ENCODE data around the gene NDST3. TPM values are rescaled to one million over a fixed set of nuclear protein-coding genes. Genes with fewer than 3 reads are reported as not detected.

NDST3 gene
- total and polyA plus RNA-seq, 5 experiments from 2014 or later: 0.07 TPM; not detected in 4

DNA sequence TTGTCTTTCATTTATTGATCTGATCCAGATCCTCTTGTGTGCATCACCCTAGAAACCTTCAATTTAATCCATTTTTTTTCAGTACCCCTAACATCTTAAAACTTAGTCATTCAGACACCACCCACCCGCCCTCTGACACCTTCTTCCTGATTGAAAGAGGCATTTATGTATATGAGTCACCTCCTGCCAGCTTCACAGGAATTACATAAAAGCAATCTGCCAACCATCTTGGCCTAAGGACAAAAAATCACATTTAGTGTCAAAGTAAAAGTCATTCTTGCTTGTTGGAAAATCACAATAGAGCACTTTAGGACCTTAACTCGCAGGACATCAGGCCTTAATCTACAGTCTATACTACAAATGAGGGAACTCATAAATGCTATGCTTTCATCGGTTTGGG lies 52.1 kb downstream of the NDST3 start:
- H3K27me3 Mint-ChIP-seq: no peaks in the 10 kb centered on the region
- no peaks in the 10 kb centered on the region for H3K36me3 Mint-ChIP-seq

DNA sequence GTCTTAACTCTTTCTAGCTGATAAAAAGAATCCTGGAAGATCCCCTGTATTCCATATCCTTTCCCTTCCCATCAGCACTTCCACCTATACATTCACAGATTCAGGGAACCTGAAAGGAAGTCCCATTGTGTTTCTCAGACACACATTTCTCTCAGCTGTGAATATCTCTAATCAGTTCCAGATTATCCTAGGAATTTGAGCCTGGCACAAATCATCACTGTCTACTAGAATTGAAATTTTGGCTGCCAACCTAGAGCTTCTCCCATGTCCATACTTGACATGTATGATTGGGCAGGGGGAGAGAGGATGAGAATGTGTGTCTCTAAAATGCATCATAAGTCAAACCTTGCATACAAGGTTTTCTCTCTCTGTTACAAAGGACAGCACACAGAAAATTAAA lies 53.1 kb downstream of the NDST3 start:
- Mint-ChIP-seq H3K4me1 (no peaks in the 10 kb centered on the region), H3K4me3 (no peak overlapping the region), H3K9me3 (peaks cover 0 to 3% (median 0%) of the 10 kb centered on the region in 9 donors), H3K36me3 (no peaks in the 10 kb centered on the region), H3K27me3 (no peaks in the 10 kb centered on the region), H3K27ac (no peak overlapping the region)
- ATAC-seq: no peak
- POLR2A ChIA-PET: no interaction called here
- DNase-seq: no peak

More for the DNA sequence above, 52.1 kb downstream of the NDST3 start:
- Mint-ChIP-seq H3K9me3 (peaks cover 0 to 3% (median 0%) of the 10 kb centered on the region in 9 donors), H3K4me3 (no peak overlapping the region), H3K4me1 (no peaks in the 10 kb centered on the region), H3K27ac (no peak overlapping the region)
- POLR2A ChIA-PET: no interaction called here
- DNase-seq (no peak), ATAC-seq (no peak)

DNA sequence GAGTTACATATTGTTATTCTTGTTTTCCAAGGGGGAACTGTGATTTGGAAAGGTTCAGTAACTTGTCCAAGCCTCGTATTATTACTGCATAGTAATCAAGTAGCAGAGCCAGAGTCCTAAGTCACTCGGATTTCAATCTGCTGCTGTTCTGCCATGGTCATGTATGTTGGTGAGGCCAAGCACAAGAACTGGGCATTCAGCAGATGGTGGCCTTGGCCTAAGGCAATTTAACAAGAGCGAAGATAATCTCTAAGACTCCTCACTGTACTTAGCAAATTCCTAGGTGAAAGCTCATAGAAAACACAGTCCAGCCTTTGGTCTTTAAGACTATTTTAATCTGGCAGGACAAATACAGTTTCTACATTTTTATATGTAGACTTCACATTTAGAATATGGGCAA lies 64.8 kb downstream of the NDST3 start:
- no peak for DNase-seq
- H3K9me3 Mint-ChIP-seq: peaks cover 0 to 3% (median 0%) of the 10 kb centered on the region in 9 donors
- no peaks in the 10 kb centered on the region for H3K36me3 Mint-ChIP-seq
- no peaks in the 10 kb centered on the region for H3K4me1 Mint-ChIP-seq
- peaks cover 0 to 5% (median 0%) of the 10 kb centered on the region in 5 donors for H3K27me3 Mint-ChIP-seq
- ATAC-seq: no peak
- H3K27ac Mint-ChIP-seq: no peak overlapping the region
- H3K4me3 Mint-ChIP-seq: no peak overlapping the region
- POLR2A ChIA-PET: no interaction called here

DNA sequence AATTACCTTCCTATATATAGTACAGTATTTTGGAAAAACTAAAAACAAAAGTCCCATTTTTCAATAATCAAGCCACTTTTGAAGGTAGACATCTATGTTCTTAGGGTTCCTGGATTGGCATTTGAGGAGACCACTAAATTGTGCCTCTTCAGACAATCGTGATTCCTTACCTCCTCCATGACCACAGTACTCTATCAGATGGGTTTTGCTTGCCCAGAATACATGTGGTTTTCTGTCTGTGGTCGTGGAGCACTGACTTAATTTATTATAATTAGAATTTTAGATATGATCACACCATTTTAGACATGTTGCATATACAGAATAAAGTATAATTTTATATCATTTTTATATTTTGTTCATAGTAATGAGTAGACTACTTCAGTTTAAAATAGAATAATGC lies 67.9 kb downstream of the NDST3 start:
- no peak overlapping the region for H3K27ac Mint-ChIP-seq
- peaks cover 0 to 1% (median 0%) of the 10 kb centered on the region in 9 donors for H3K9me3 Mint-ChIP-seq
- ATAC-seq: no peak
- no peak overlapping the region for H3K4me3 Mint-ChIP-seq
- peaks cover 0 to 5% (median 0%) of the 10 kb centered on the region in 5 donors for H3K27me3 Mint-ChIP-seq
- no peaks in the 10 kb centered on the region for H3K36me3 Mint-ChIP-seq
- POLR2A ChIA-PET: no interaction called here
- no peaks in the 10 kb centered on the region for H3K4me1 Mint-ChIP-seq
- DNase-seq: no peak

DNA sequence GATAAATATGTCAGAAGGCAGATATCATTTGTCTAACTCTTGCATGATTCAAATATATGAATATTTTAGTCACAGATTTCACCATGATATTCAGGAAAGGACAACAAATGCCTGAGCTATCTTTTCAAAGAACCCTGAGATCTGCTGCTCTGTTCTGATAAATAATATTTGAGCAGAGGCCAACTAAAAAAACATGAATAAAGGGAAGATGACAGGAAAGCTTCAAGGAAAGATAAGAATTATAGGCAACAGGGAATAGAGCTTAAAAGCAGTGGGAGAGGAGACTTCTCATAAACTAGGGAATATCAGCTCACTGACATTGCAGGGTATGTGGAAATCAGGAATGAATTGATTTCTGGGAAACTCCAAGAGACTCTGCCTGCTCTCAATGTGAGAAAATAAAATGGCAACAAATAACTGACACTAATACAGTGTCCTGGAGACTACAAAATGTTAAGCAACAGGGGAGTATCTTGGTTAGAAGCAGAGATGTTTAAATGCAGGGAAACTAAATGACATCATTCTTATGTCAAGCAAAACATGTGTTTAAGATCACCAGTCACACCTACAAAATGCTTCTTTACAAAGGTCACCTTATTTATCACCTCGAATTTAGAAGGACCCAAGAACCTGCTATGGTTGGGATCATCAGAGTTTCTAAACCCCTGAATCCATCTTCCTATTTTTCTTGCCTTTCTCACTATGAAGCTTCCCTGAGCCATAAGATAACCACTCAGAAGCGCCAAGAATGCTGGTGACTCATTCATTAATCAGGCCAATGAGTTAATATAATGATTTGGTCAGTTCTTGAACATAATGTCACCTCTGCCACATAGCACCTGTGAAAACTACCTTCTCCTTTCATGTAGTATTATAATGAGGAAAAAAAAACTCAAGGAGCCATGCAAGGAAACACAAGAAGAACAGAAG lies 78.1 kb downstream of the NDST3 start:
- H3K27ac Mint-ChIP-seq: no peak overlapping the region
- POLR2A ChIA-PET: no interaction called here
- H3K27me3 Mint-ChIP-seq: no peaks in the 10 kb centered on the region
- H3K4me1 Mint-ChIP-seq: peaks cover 0 to 12% (median 3%) of the 10 kb centered on the region in 4 donors
- H3K36me3 Mint-ChIP-seq: no peaks in the 10 kb centered on the region
- DNase-seq (no peak), ATAC-seq (no peak)
- peak overlapping the region in 2 of 10 donors; percentile 3 to 18 for H3K4me3 Mint-ChIP-seq
- peaks cover 0 to 9% (median 2%) of the 10 kb centered on the region in 9 donors for H3K9me3 Mint-ChIP-seq

DNA sequence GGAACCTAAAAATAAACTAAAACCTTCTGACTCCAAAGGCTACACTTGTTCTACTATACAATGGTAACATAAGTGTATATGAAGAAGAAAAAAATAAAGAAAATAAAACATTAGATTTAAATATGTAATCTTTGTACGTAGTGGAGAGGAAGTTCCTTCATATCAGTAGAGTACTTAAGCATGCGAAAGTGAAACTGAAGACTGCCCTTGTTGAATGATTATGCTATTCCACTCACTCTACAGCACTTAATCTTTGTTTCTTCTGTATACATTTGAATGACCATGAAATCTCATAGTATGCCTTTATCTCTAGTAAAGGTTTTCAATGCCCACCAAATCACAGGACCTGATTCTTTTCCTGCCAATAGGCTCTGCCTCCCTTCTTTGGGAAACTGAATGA lies 78.9 kb downstream of the NDST3 start:
- Mint-ChIP-seq H3K27ac (no peak overlapping the region), H3K9me3 (peaks cover 0 to 9% (median 2%) of the 10 kb centered on the region in 9 donors), H3K27me3 (no peaks in the 10 kb centered on the region), H3K4me3 (peak overlapping the region in 5 of 10 donors; percentile 3 to 40 (median 18)), H3K4me1 (peaks cover 0 to 12% (median 3%) of the 10 kb centered on the region in 4 donors), H3K36me3 (no peaks in the 10 kb centered on the region)
- DNase-seq (no peak), ATAC-seq (no peak)
- POLR2A ChIA-PET: no interaction called here

DNA sequence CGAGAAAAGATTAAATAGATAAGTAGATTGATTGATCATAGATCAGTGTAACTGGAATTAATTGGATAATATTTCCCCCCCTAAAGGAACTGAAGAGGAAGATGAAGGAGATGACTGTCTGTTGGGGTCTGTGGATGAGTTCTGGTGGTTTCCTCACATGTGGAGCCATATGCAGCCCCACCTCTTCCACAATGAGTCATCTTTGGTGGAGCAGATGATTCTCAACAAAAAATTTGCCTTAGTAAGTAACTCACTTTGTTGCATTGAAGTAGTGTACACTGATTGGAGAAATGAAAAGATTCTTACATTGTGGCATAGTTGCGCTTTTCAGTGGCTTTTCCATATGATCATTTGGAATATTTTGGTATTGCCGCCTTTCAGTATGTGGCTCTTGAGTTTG lies 80.4 kb downstream of the NDST3 start:
- Mint-ChIP-seq H3K27me3 (no peaks in the 10 kb centered on the region), H3K36me3 (no peaks in the 10 kb centered on the region), H3K27ac (no peak overlapping the region), H3K4me1 (peaks cover 0 to 12% (median 3%) of the 10 kb centered on the region in 4 donors), H3K9me3 (peaks cover 0 to 9% (median 0%) of the 10 kb centered on the region in 9 donors), H3K4me3 (no peak overlapping the region)
- DNase-seq: no peak
- ATAC-seq: no peak
- POLR2A ChIA-PET: no interaction called here

DNA sequence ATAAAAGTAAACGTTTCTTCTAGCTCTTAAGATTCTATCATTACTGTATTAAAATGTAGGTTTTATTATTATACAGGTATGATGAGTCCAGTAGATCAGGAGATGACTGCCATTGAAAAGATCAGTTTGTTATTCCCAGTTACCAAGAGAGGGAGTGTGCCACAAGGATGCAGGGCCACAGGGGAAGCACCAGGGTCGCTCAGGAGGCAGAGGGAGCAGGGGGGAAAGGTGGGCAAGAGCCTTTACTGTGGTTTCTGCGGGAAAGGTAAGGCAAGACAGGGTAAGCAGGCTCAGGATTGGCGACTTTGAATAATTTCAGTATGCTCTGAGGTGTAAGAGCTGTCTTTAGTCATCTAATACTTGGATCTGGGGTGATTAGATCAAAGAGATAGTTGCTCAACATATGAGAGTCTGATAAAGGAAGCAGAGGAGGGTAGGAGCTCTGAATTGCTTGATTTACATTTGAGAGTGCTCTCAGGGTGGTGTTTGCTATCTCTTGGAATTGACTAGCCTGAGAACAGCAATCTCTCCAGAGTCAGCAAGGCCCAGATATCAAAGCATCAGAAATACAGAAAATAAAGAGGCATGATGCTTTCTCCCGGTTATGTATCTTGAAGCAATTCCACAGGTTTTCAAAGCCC lies 86.0 kb downstream of the NDST3 start:
- Mint-ChIP-seq H3K4me1 (no peaks in the 10 kb centered on the region), H3K9me3 (peaks cover 0 to 3% (median 0%) of the 10 kb centered on the region in 9 donors), H3K27ac (no peak overlapping the region), H3K27me3 (peaks cover 0 to 3% (median 0%) of the 10 kb centered on the region in 5 donors), H3K4me3 (no peak overlapping the region), H3K36me3 (no peaks in the 10 kb centered on the region)
- DNase-seq (peak in 1 of 10 donors; percentile 1), ATAC-seq (no peak)
- POLR2A ChIA-PET: no interaction called here

DNA sequence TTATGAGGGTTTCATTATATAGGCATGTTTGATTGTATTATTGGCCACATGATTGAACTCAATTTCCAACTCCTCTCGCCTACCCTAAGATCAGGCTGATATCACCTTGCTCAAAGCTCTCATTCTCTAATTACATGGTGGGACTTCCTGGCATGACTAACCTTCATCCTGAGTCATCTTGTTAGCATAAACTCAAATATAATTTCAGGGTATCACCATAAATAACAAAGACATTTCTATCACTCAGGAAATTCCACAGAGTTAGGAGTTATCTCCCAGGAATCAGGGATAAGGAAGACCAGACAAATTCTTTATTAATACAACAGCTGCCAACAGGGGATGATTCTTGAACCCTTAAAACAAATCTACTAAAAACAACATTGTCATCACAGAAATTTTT lies 90.7 kb downstream of the NDST3 start:
- DNase-seq (no peak), ATAC-seq (no peak)
- Mint-ChIP-seq H3K27me3 (peaks cover 0 to 8% (median 0%) of the 10 kb centered on the region in 5 donors), H3K27ac (no peak overlapping the region), H3K4me1 (no peaks in the 10 kb centered on the region), H3K4me3 (no peak overlapping the region), H3K36me3 (peaks cover 0 to 2% (median 0%) of the 10 kb centered on the region in 3 donors), H3K9me3 (peaks cover 0 to 23% (median 5%) of the 10 kb centered on the region in 9 donors)
- POLR2A ChIA-PET: no interaction called here

DNA sequence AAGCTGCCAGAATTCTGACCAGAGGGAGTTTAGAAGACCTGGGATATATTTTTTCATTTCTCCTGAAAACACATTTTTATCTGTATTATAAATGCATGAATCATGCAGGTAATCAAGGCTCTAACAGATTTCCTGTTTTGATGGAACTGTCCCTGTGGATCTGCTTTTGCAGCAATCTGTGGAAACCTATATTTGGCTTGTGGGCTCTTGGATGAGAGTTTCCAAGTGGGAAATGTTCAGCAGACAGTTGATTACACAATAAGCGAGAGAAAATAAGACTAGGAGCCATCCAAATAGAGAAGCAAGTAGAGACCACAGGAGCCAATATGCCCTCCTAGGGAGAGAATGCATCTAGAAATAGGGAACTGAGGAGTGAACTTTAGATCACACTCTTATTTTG lies 105.0 kb downstream of the NDST3 start:
- ATAC-seq (no peak), DNase-seq (no peak)
- Mint-ChIP-seq H3K36me3 (no peaks in the 10 kb centered on the region), H3K27me3 (peaks cover 0 to 1% (median 0%) of the 10 kb centered on the region in 5 donors), H3K9me3 (peaks cover 0 to 1% (median 0%) of the 10 kb centered on the region in 9 donors), H3K27ac (no peak overlapping the region), H3K4me3 (no peak overlapping the region), H3K4me1 (no peaks in the 10 kb centered on the region)
- POLR2A ChIA-PET: no interaction called here

DNA sequence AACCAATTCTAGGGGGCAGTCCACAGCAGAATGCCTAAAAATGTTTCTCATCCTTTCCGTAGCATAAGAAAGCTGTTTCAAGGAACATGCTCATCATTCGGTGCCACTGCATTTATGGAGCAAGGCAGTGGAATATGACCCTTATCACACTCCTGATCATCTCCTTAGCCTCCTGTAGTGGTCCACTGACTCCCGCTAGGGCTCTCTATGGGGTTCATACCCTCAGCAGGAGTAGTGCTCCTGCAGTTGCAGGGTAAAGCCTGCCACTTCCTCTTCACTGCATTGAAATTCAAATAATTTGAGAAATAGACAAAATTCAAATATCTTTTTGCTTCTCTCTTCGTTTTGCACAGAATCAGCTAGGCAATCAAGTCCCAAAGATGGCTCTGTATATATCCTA lies 107.0 kb downstream of the NDST3 start:
- Mint-ChIP-seq H3K27ac (no peak overlapping the region), H3K27me3 (no peaks in the 10 kb centered on the region), H3K4me3 (no peak overlapping the region), H3K36me3 (no peaks in the 10 kb centered on the region), H3K4me1 (no peaks in the 10 kb centered on the region), H3K9me3 (no peaks in the 10 kb centered on the region)
- POLR2A ChIA-PET: no interaction called here
- DNase-seq (no peak), ATAC-seq (no peak)

DNA sequence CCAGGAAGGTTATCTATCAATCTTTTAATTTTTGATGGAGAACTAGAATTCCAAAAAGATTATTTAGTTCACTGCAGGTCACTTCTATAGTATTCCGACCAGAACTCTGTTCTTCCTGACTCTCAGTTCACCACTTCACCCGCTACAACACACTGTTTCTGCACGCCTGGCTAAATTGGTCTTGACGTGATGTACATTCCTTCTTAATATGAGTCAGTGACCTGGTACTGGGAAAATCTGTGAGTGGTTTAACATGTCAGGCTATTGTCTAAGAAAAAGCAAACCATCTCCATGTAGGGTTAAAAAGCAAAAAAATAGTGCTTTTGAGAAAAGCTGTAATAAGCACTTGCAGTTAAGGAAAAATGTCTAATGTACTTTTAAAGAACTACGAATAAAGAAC lies 120.4 kb downstream of the NDST3 start:
- Mint-ChIP-seq H3K27ac (no peak overlapping the region), H3K36me3 (peaks cover 0 to 7% (median 0%) of the 10 kb centered on the region in 3 donors), H3K9me3 (peaks cover 4 to 18% (median 10%) of the 10 kb centered on the region in 9 donors), H3K27me3 (no peaks in the 10 kb centered on the region), H3K4me3 (no peak overlapping the region), H3K4me1 (no peaks in the 10 kb centered on the region)
- POLR2A ChIA-PET: no interaction called here
- ATAC-seq (no peak), DNase-seq (no peak)

DNA sequence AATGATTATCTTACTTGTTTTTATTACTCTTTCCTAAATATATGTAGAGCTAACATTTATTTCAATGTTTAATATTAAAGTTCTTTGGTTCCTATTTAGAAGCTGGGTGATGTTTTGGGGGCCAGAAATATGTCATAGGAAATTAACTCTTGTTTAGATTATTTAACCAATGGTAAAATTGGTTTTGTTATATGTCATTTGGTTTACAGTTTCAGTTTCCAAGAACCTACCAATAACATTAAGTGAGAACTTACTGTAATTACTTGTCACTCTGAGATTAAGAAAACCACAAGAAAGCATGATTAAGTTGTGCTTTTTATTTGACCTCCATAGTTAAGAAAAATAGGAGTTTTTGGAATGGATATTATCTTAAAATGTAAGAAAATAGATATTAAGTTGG lies 121.2 kb downstream of the NDST3 start:
- ATAC-seq: no peak
- peaks cover 7 to 26% (median 15%) of the 10 kb centered on the region in 9 donors for H3K9me3 Mint-ChIP-seq
- no peak for DNase-seq
- H3K4me1 Mint-ChIP-seq: no peaks in the 10 kb centered on the region
- H3K27me3 Mint-ChIP-seq: no peaks in the 10 kb centered on the region
- H3K36me3 Mint-ChIP-seq: peaks cover 0 to 12% (median 0%) of the 10 kb centered on the region in 3 donors
- POLR2A ChIA-PET: no interaction called here
- H3K27ac Mint-ChIP-seq: no peak overlapping the region
- no peak overlapping the region for H3K4me3 Mint-ChIP-seq

All from naive thymus-derived CD8-positive, alpha-beta T cell (primary cell).